ENCODE results near the gene SEC14L2. TPM values are rescaled to one million over a fixed set of nuclear protein-coding genes. Genes with fewer than 3 reads are reported as not detected.
A peak's percentile ranks its signal among the peaks of the same experiment; 100 is the strongest.

SEC14L2 gene
- total and polyA plus RNA-seq, 4 donors, result 6.1 to 10.3 (median 8.0) TPM

DNA sequence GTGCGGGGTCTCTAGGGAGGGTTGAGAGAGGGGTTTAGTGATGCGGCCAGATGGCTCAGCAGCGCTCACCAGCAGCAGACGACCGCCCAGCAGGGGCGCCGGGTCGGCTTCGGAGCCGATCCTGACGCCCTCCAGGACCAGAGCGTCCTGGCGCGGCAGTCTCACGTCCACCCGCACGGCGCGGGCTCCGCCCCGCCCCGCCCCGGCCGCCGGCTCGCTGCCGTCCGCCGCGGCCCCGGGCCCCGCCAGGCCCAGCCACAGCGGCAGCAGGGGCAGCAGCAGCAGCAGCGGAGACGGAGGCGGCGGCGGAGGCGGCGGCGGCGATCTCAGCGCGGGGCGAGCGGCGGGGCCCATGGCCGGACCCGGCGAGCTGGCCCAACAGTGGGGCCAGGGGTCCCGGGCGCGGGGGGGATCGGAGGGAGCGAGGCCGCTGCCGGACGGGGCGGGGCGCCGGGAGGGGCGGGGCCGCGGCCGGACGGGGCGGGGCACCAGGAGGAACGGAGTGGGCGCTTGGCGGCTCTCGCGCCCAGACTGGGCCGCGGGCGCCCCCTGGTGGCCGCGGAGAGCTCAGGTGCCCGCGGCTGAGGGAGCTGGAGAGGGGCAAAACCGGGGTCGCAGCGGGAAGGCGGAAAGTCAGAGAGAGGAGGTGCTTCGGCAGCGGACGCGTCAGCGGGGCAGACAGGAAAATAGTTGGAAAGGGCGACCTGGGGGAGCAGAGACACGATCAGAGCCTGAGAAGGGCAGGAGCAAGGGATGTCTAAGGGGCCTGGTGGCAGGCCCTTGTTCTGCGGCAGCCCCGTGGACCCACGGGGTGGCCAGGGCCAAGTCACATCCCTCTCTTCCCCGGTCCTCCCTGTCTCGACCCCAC lies 9.6 kb upstream of the SEC14L2 start, which contains the start of gene RNF215:
Gene RNF215, minus strand, starts transcription at position 452 of the 868 bp plus-strand sequence. Its CDS starts 98 bp downstream, at position 354.
- 0 to 2% methylated on average over 51 to 95 of the region's 95 CpGs for WGBS, 2 donors
- H3K9me3 ChIP-seq (ENCODE audit: control insufficient read depth in 4 of 4, insufficient read depth in 3 of 4, low read length in 3 of 4), result peaks cover 0 to 4% (median 0%) of the 10 kb centered on the region in 4 donors
- H3K27me3 ChIP-seq (ENCODE audit: control insufficient read depth in 3 of 3, insufficient read depth in 3 of 3, low read length in 2 of 3), result no peaks in the 10 kb centered on the region
- peak; percentile 85 to 90 (median 89) for DNase-seq
- H3K9ac ChIP-seq (ENCODE audit: insufficient read depth in 1 of 2, low read length in 2 of 2), result peak within 1 kb of the TSS; percentile 37 to 80
- peak; percentile 95 for ATAC-seq (ENCODE audit: insufficient read depth, low FRiP score)
- TF ChIP-seq, protein P1, sequence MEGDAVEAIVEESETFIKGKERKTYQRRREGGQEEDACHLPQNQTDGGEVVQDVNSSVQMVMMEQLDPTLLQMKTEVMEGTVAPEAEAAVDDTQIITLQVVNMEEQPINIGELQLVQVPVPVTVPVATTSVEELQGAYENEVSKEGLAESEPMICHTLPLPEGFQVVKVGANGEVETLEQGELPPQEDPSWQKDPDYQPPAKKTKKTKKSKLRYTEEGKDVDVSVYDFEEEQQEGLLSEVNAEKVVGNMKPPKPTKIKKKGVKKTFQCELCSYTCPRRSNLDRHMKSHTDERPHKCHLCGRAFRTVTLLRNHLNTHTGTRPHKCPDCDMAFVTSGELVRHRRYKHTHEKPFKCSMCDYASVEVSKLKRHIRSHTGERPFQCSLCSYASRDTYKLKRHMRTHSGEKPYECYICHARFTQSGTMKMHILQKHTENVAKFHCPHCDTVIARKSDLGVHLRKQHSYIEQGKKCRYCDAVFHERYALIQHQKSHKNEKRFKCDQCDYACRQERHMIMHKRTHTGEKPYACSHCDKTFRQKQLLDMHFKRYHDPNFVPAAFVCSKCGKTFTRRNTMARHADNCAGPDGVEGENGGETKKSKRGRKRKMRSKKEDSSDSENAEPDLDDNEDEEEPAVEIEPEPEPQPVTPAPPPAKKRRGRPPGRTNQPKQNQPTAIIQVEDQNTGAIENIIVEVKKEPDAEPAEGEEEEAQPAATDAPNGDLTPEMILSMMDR (IDR thresholded peaks at IDR 0.05; ENCODE audit: control extremely low read depth, extremely low read depth), result peak; percentile 90
- H3K4me1 ChIP-seq (ENCODE audit: control insufficient read depth in 5 of 5, insufficient read depth in 5 of 5, low read length in 5 of 5), result peaks cover 0 to 10% (median 0%) of the 10 kb centered on the region in 5 donors
- H3K4me3 ChIP-seq, result peak within 1 kb of the TSS; percentile 77
- peak within 1 kb of the TSS; percentile 81 to 82 for H3K27ac ChIP-seq (ENCODE audit: low read depth in 1 of 2, low read length in 1 of 2)
- H3K36me3 ChIP-seq (ENCODE audit: control insufficient read depth in 4 of 4, insufficient read depth in 4 of 4, low read length in 4 of 4), result peaks cover 0 to 12% (median 4%) of the 10 kb centered on the region in 4 donors

DNA sequence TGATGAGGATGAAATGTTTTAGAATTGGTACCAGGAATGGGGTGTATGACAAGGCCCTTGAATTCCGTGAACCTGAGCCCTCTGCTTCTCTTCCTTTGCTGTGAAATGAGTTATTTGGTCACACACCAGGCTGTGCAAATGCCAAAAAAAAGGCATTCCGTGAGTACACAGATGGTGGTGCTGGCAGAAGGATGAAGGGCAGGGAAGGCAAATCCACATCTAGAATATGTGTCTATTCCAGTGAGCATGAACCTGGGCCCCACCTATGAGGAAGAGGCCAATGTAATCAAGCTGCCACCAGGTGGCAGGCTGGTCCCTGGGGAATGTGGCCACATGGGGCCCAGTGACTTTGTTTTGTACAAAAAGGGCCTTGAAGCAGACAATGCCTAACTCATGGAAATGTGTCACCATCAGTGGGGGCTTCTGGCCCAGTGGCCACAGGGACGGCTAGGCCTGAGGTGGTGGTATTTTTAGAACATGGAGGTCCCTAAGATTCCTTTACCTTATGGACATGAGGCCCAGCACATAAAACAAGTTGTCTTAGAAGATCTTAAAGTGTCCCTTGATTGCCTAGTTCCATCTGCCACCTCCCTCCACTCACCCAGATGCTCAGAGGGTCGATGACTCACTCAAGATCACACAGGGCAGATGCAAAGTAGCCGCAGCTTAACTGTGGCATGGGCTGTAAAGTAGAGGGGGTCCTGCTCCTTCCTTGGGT lies 5.7 kb upstream of the SEC14L2 start:
- H3K36me3 ChIP-seq (ENCODE audit: control insufficient read depth in 4 of 4, insufficient read depth in 4 of 4, low read length in 4 of 4), result no peaks in the 10 kb centered on the region
- no peaks in the 10 kb centered on the region for H3K27me3 ChIP-seq (ENCODE audit: control insufficient read depth in 3 of 3, insufficient read depth in 3 of 3, low read length in 2 of 3)
- DNase-seq, result peak; percentile 65 to 69 (median 67)
- no peak overlapping the region for H3K27ac ChIP-seq (ENCODE audit: low read depth in 1 of 2, low read length in 1 of 2)
- no peak overlapping the region for H3K9ac ChIP-seq (ENCODE audit: insufficient read depth in 1 of 2, low read length in 2 of 2)
- 60 to 71% methylated on average over 5 of the region's 5 CpGs for WGBS, 2 donors
- H3K4me1 ChIP-seq (ENCODE audit: control insufficient read depth in 5 of 5, insufficient read depth in 5 of 5, low read length in 5 of 5), result peaks cover 0 to 10% (median 0%) of the 10 kb centered on the region in 5 donors
- H3K9me3 ChIP-seq (ENCODE audit: control insufficient read depth in 4 of 4, insufficient read depth in 3 of 4, low read length in 3 of 4), result peaks cover 0 to 4% (median under 1%) of the 10 kb centered on the region in 4 donors
- peak; percentile 39 for ATAC-seq (ENCODE audit: insufficient read depth, low FRiP score)
- H3K4me3 ChIP-seq, result no peak overlapping the region
- TF ChIP-seq, protein P1 (IDR thresholded peaks at IDR 0.05; ENCODE audit: control extremely low read depth, extremely low read depth), result peak; percentile 89

DNA sequence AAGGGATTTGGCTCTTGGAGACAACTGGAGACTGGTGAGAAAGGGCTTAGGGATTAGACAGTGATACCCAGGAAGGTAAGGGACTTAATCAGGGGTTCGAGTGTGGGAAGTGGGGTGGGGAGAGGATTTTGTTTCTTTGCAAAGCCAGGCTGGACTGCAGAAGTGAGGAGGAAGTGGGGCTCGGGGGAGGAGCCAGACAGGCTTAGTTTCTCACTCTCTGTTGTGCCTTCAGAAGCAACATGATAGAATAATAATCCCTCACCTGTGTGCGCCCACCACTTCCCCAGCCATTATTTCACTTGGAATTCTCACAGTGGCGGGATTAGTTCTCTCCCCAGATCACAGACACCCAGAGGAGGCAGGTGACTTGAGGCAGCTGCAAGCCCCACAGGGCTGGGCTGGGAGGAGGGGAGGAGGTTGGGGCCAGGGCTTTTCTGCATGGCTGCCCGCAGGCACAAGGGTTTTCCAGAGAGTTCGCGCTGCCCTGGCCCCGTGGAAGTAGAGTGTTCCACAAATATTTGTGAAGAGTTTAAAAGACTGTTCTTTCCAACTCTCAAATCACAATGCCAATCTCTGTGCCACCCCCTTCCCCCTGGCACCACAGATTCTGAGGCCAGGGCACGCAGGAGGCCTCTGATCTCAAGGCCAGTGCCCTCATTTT lies 4.0 kb upstream of the SEC14L2 start:
- TF ChIP-seq, protein P1 (IDR thresholded peaks at IDR 0.05; ENCODE audit: control extremely low read depth, extremely low read depth), result no peak
- DNase-seq (peak in 1 of 3 donors; percentile 13), ATAC-seq (ENCODE audit: insufficient read depth, low FRiP score) (no peak)
- Histone ChIP-seq H3K9me3 (ENCODE audit: control insufficient read depth in 4 of 4, insufficient read depth in 3 of 4, low read length in 3 of 4) (peaks cover 0 to 4% (median under 1%) of the 10 kb centered on the region in 4 donors), H3K4me3 (no peak overlapping the region), H3K4me1 (ENCODE audit: control insufficient read depth in 5 of 5, insufficient read depth in 5 of 5, low read length in 5 of 5) (peaks cover 0 to 10% (median 0%) of the 10 kb centered on the region in 5 donors), H3K9ac (ENCODE audit: insufficient read depth in 1 of 2, low read length in 2 of 2) (no peak overlapping the region), H3K27me3 (ENCODE audit: control insufficient read depth in 3 of 3, insufficient read depth in 3 of 3, low read length in 2 of 3) (peaks cover 0 to 3% (median 0%) of the 10 kb centered on the region in 3 donors), H3K36me3 (ENCODE audit: control insufficient read depth in 4 of 4, insufficient read depth in 4 of 4, low read length in 4 of 4) (no peaks in the 10 kb centered on the region), H3K27ac (ENCODE audit: low read depth in 1 of 2, low read length in 1 of 2) (peak overlapping the region in 1 of 2 donors; percentile 42)
- WGBS, 2 donors, result 55 to 61% methylated on average over 9 of the region's 9 CpGs

Data from lung (tissue), 12 donors.